ENCODE data around the gene APOBR.
"Not testable (repeated sequence)": the region's sequence is repeated elsewhere in the genome, so short reads cannot be mapped to it uniquely, and the experiment has no call there.

The APOBR gene

GRCh38 chr16:28494121-28494851, at the start of gene APOBR:
Gene APOBR (plus strand): TSS chr16:28494643. CDS start chr16:28494682, 39 bp downstream.
- peak; percentile 86 for DNase-seq (ENCODE audit: low read depth)

GRCh38 chr16:28446388-28446787, 48.1 kb upstream of the APOBR start:
- not testable (repeated sequence) for DNase-seq (ENCODE audit: low read depth)

DNA sequence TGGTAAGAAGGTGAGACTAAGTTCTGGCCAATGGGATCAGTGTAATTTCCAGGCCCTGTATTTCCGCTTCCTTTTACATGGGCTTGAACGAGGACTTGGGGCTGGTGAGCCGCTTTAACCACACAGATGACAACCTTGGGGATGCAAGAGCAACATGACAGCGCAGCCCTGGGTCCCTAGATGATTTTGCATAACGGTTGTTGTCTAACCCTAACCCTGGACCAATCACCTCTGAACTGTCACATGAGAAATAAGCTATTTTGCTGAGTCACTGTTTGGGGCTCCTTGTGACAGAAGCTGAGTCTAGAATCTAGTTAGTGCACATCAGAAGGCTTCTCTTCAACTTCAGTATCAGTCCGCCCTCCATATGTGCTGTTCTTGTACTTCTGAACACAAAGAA, 47.4 kb upstream of the APOBR start:
- not testable (repeated sequence) for DNase-seq (ENCODE audit: low read depth)

GRCh38 chr16:28473714-28474265, 20.7 kb upstream of the APOBR start:
- DNase-seq (ENCODE audit: low read depth), result no peak

DNA sequence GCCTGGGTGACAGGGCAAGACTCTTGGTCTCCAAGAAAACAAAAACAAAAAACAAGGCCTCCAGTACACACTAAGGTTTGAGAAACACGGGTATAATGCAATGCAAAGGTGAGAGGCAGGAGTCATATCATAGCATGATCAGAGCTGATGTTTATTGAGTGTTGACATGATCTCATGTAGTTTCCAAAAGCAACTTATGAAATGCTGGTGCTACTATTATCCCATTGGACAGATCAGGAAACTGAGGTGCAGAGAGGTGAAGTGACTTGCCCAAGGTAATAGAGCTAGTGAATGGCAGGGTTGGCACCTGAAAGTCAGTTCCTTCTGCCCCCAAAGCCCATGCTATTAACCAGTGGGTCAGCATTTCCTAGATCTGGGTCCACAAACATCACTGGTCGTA, 19.2 kb upstream of the APOBR start:
- no peak for DNase-seq (ENCODE audit: low read depth)

DNA sequence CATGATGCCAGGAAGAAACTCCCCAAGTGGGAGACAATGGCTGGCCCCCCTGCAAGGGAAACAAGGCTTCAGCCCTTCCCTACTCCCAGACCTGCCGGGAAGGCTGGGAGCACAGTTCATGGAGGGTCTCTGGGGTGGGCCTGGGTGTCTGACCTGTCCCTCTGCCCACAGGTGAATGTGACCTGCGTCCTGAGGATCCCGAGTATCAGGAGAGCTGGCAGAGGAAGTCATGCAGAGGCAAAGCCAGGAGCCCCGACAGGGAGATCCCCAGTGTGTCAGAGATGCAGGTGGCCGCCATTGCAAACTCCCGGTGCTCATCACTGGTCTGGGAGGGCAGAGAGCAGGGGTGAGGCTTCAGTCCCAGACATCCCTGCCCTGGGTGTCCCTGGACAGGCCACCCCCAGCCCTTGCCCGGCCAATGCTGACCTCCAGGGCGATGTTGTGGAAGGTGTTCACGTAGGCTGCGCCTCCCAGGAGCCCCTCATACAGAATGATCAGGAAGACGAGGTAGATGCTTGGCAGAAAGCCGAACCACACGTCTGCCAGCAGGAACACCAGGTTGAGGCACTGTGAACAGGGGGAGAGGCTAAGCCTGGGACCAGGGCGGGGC, 17.0 kb upstream of the APOBR start:
- DNase-seq (ENCODE audit: low read depth), result no peak

- no peak for DNase-seq (ENCODE audit: low read depth)
Measured at GRCh38 chr16:28478506-28479180, 15.8 kb upstream of the APOBR start.

DNA sequence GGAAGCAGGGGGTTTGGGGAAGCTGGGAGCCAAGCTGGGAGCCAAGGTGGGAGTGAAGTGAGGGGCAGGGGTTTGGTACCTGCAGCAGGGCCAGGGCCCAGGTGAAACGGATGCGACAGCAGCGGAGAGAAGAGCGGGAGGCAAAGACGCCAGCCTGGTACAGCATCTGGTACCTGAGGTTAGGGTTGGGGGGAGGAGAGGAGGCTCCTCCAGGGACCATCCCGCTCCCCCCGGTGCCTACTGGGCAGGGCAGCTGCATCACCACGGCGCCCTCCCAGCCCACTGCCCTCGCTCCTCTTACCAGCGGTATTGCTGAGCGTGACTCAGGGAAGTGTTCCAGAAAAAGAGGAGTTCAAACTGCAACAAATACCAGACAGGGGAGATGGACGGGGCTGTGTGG, 12.4 kb upstream of the APOBR start:
- no peak for DNase-seq (ENCODE audit: low read depth)

- not testable (repeated sequence) for DNase-seq (ENCODE audit: low read depth)
Measured at GRCh38 chr16:28483361-28483760, 11.1 kb upstream of the APOBR start.

- no peak for DNase-seq (ENCODE audit: low read depth)
Measured at GRCh38 chr16:28486266-28486665, 8.2 kb upstream of the APOBR start.

DNA sequence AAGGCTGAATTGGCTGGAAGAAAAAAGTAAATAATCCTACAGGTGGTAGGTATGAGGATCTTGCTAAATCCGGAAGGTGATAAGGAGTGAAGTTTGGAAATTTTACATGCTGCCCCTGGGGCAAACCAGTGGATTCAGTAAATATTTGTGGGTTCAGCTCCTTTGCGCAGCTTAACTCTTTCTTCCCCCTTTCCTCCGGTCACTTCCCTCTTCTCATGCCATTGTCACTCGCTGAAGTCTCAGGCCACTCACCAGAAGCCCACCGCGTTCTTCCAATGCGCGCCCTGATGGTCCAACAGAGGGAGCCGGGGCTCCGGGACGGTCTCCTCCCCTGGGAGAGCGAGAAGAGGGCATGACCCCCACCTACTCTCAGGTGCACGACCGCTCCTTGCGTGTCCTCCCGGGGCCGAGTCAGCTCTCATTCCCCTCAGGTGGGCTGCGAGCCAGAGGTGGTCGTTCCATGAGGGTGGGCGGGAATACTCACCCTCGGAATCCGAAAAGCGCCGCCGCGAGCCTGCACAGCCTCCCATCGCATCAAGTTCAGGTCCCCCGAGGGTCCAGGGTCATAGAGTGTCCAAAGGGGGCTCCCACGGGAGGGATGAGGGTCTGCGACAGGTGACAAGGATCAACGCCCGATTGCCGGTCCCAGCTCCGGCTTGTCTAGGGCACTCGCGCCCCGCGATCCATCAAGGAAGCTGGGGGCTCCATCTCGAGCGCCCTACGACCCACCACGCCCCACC, 3.0 kb upstream of the APOBR start:
- DNase-seq (ENCODE audit: low read depth), result no peak

GRCh38 chr16:28491970-28492474, 2.4 kb upstream of the APOBR start, which contains the start of gene CLN3:
Gene CLN3 (minus strand): TSS chr16:28492074. CDS start chr16:28491759, 315 bp downstream.
- DNase-seq (ENCODE audit: low read depth), result peak; percentile 80

DNA sequence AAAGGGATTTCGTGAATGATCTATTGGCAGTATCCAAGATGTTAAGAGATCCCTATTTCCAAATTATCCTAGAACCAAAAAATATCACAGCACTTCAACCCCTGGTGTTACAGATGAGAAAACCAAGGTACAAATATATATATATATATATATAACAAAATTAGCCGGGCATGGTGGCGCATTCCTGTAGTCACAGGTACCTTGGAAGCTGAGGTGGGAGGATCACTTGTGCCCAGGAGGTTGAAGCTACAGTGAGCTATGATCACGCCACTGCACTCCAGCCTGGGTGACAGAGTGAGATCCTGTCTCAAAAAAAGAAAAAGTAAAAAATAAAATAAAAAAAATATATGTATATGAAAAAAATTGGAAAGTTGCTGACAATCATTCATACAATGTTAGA, 1.9 kb upstream of the APOBR start:
- no peak for DNase-seq (ENCODE audit: low read depth)

- no peak for DNase-seq (ENCODE audit: low read depth)
Measured at GRCh38 chr16:28495098-28495793, 803 bp downstream of the APOBR start.

- DNase-seq (ENCODE audit: low read depth), result no peak
Measured at GRCh38 chr16:28495795-28496749, 1.6 kb downstream of the APOBR start.

DNA sequence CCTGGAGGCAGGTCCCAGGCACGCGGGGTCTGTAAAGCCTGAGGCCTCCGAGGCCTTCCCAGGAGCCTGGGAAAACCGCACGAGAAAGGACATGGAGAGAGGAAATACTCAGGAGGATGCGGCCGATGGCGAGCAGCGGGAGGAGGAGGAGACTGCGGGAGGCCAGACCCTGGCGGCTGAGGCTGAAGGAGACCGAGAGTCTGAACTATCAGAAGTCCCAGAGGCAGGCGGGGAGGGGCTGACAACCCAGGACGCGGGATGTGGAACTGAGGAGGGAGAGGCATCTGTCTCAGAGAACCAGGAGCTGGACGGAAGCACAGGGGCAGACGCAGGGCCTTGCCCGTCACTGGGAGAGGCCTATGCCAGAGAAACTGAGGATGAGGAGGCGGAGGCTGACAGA, 2.4 kb downstream of the APOBR start:
- no peak for DNase-seq (ENCODE audit: low read depth)

DNA sequence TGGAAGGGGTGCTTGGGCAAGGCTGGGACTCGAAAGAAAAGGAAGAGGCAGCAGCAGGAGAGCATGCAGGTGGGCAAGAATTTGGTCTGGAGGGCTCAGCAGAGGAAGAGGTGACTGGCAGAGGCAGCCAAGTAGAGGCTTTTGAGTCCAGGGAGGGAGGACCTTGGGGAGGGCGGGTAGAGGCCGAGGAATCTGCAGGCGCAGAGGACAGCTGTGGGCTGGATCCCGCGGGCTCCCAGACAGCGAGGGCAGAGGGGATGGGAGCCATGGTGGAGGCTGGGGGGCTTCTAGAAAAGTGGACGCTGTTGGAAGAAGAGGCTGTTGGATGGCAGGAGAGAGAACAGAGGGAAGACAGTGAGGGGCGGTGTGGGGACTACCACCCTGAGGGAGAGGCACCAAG, 2.9 kb downstream of the APOBR start:
- no peak for DNase-seq (ENCODE audit: low read depth)

GRCh38 chr16:28497861-28498599, 3.6 kb downstream of the APOBR start:
- DNase-seq (ENCODE audit: low read depth), result no peak

GRCh38 chr16:28498666-28499381, 4.4 kb downstream of the APOBR start:
- no peak for DNase-seq (ENCODE audit: low read depth)

Data from activated gamma-delta T cell treated with anti-CD3 and anti-CD28 coated beads, Interleukin-2, amount 50 U/mL, for 16 hours (primary cell).